ENCODE measurements around the gene CDH5. TPM values are rescaled to one million over a fixed set of nuclear protein-coding genes. Genes with fewer than 3 reads are reported as not detected.
A peak's percentile ranks its signal among the peaks of the same experiment; 100 is the strongest.

The CDH5 gene
- total and polyA plus RNA-seq, 8 donors: 77.2 to 179 (median 154) TPM

- peak; percentile 38 to 59 for TF ChIP-seq CTCF (IDR thresholded peaks at IDR 0.05)
- intact Hi-C loops (cut with DNase I): no loop called here
- peak; percentile 39 for ATAC-seq
These were observed 24.1 kb upstream of the CDH5 start for GRCh38 chr16:66342294-66342900.

DNA sequence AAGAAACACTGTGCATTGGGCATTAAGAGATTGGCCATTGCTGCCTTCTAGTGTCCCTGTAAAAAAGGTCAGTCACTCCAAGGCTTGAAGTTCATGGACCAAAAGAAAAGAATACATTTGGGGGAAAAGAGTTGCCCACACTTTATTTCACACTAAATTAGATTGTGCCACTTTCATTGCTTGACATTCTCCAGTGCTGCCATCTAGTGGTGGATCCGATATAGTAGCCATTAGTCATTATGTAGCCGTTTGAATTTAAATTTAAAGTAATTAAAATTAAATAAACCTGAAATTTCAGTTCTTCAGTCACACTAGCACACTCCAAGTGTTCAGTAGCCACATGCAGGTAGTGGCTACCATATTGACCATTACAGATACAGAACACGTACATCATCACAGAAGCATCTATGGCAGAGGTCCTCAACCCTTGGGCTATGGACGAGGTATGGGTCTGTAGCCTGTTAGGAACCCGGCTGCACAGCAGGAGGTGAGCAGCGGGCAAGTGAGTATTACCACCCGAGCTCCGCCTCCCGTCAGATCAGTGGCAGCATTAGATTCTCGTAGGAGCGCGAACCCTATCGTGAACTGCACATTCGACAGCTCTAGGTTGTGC is 21.9 kb upstream of the CDH5 start:
- intact Hi-C loops (cut with DNase I): no loop called here
- H3K4me1 ChIP-seq: no peaks in the 10 kb centered on the region
- H3K9me3 ChIP-seq: no peaks in the 10 kb centered on the region
- H3K27ac ChIP-seq: no peak overlapping the region
- ATAC-seq (peak; percentile 70), DNase-seq (no peak)
- H3K27me3 ChIP-seq: no peaks in the 10 kb centered on the region
- H3K36me3 ChIP-seq: no peaks in the 10 kb centered on the region
- TF ChIP-seq CTCF (IDR thresholded peaks at IDR 0.05): peak; percentile 78 to 84
- no peak overlapping the region for H3K4me3 ChIP-seq

More at GRCh38 chr16:66342294-66342900, 24.1 kb upstream of the CDH5 start:
- H3K36me3 ChIP-seq: no peaks in the 10 kb centered on the region
- H3K27ac ChIP-seq: no peak overlapping the region
- no peaks in the 10 kb centered on the region for H3K4me1 ChIP-seq
- H3K4me3 ChIP-seq: no peak overlapping the region
- H3K27me3 ChIP-seq: no peaks in the 10 kb centered on the region
- DNase-seq: no peak
- H3K9me3 ChIP-seq: no peaks in the 10 kb centered on the region

- Histone ChIP-seq H3K9me3 (no peaks in the 10 kb centered on the region), H3K27ac (no peak overlapping the region), H3K27me3 (peaks cover 0 to 4% of the 10 kb centered on the region in 2 donors), H3K36me3 (no peaks in the 10 kb centered on the region), H3K4me1 (no peaks in the 10 kb centered on the region), H3K4me3 (no peak overlapping the region)
- ATAC-seq (no peak), DNase-seq (no peak)
- intact Hi-C loops (cut with DNase I): no loop called here
- no peak for TF ChIP-seq CTCF (IDR thresholded peaks at IDR 0.05)
These were observed 20.3 kb upstream of the CDH5 start for GRCh38 chr16:66346221-66346620.

- Histone ChIP-seq H3K27ac (no peak overlapping the region), H3K27me3 (peaks cover 0 to 7% of the 10 kb centered on the region in 2 donors), H3K9me3 (no peaks in the 10 kb centered on the region), H3K36me3 (no peaks in the 10 kb centered on the region), H3K4me1 (no peaks in the 10 kb centered on the region), H3K4me3 (no peak overlapping the region)
- TF ChIP-seq CTCF (IDR thresholded peaks at IDR 0.05): no peak
- intact Hi-C loops (cut with DNase I): no loop called here
- DNase-seq (no peak), ATAC-seq (no peak)
These were observed 14.2 kb upstream of the CDH5 start for GRCh38 chr16:66352304-66352703.

GRCh38 chr16:66353055-66353454 is 13.4 kb upstream of the CDH5 start:
- DNase-seq: no peak
- Histone ChIP-seq H3K9me3 (no peaks in the 10 kb centered on the region), H3K27me3 (peaks cover 0 to 7% of the 10 kb centered on the region in 2 donors), H3K4me1 (peaks cover 0 to 5% of the 10 kb centered on the region in 2 donors), H3K4me3 (no peak overlapping the region), H3K27ac (no peak overlapping the region), H3K36me3 (no peaks in the 10 kb centered on the region)
- no peak for TF ChIP-seq CTCF (IDR thresholded peaks at IDR 0.05)
- ATAC-seq: no peak
- intact Hi-C loops (cut with DNase I): no loop called here
